Measurements from ENCODE around the gene ALPL.

Gene ALPL

DNA sequence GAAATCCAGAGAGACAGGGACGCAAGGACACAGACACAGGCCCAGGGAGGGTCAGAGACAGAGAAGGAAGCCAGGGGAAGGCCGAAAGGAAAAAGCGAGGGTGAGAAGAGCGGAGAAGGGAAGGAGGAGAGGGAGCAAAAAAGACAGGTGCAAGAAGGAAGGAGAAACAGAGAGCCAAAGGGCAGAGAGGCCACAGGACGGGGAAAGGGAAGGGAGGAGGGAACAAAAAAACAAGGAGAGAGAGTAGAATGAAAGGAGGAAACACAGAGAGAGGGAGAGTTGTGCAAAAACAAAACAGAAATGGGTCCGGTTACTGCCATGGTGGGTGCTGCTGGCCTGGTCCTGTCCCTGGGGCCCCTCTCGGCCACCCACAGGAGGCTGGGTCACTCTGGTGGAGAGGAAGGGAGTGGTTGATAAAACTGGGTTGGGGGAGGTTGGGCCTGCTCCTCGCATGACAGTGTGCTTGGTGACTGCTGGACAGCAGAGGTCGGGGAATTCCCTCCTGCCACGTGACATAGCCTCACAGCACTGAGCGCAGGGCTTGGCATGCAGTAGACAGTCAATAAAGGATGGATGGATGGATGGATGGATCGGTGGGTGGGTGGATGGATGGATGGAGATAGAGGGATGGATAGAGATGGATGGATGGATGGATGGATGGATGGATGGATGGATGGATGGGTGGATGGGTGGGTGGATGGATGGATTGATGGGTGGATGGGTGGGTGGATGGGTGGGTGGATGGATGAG is 95.2 kb downstream of the ALPL start:
- FAIRE-seq: no peak

GRCh38 chr1:21605012-21605715 is 95.9 kb downstream of the ALPL start:
- no peak for FAIRE-seq

DNA sequence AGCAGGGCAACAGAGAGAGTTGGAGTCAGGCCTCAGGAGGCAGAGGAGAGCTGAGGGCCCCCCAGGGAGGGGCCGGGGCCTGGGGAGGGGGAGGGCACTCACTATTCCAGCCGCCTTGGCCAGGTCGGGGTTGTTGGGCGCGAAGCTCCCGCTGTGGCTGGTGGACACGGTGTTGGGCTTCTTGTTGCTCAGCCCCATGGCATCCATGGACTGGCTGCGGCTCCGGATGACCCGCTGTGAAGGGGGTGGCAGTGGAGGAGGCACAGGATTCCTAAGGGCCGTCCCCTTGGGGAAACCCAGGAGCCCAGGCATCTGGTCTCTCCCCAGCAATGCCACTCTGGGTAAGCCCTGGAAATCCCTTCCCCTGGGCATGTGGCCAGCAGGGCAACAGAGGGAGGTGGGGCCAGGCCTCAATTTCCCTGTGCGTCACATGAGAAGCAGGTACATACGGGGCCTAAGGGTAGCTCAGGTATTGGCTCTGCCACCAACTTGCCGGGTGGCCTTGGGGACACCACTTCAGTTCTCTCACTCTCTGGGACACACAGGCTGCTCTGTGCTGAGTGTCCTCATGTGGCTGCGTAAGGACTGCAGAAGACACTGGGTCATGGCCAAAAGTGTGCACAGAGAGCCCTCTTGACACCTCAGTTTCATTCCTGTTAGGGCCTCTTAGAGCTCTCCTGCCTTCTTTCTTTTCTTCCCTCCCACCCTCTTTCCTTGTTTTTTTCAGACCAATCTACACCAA is 96.9 kb downstream of the ALPL start:
- FAIRE-seq: no peak

- peak; percentile 38 for FAIRE-seq
Measured at GRCh38 chr1:21607549-21608529, 98.6 kb downstream of the ALPL start.

- FAIRE-seq: no peak
Measured at GRCh38 chr1:21608798-21609197, 99.6 kb downstream of the ALPL start.

DNA sequence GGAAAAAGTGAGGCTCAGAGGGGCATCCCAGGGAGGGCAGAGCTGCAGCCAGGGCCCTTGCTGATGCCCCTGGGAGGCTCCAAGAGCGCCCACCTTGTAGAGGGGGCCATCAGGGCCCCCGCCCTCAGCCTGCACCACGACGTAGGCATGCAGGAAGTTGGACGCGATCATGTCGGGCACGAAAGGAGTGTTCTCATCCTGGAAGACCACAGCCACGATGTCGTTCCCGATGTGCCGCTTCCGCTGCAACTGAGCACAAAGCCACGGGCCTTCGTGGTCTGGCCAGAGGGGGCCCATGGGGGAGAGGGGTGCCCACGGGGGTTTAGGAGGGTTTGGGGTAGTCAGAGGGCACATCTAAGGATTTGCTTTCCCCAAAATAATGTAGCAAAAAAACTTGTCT is 100.8 kb downstream of the ALPL start:
- no peak for FAIRE-seq

- no peak for FAIRE-seq
Measured at GRCh38 chr1:21610989-21611785, 102.0 kb downstream of the ALPL start.

GRCh38 chr1:21612057-21612456 is 102.8 kb downstream of the ALPL start:
- no peak for FAIRE-seq

- FAIRE-seq: no peak
Measured at GRCh38 chr1:21613072-21613867, 104.0 kb downstream of the ALPL start.

- no peak for FAIRE-seq
Measured at GRCh38 chr1:21614419-21615115, 105.3 kb downstream of the ALPL start.

- FAIRE-seq: no peak
Measured at GRCh38 chr1:21616372-21616771, 107.1 kb downstream of the ALPL start.

DNA sequence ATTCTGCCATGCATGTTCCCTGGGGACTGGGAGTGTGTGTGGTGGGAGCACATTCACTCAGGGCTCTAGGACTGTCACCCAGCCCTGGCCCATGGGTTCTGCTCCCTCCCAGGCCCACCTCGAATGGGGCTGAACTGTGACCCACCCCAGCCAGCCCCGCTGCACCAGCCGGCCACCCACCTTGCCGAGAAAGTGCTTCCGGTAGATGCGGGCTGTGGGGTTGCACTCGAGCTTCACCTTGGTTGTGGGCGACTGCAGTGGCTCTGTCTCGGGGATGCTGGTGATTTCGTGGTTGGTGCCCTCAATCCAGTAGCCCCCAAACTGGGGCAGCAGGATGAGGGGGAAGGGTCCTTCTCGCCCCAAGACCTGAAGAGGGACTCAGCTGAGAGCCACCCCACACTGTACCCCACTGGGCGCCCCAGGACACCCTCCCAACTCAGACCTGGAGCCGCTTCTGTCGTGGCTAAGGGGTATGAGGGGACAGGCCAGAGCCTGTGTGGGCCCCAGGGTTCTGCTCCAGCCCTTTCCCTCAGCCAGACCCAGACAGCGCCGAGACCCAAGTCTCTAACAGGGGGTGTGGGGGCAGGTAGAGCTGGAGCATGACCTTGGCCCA is 108.0 kb downstream of the ALPL start:
- no peak for FAIRE-seq

DNA sequence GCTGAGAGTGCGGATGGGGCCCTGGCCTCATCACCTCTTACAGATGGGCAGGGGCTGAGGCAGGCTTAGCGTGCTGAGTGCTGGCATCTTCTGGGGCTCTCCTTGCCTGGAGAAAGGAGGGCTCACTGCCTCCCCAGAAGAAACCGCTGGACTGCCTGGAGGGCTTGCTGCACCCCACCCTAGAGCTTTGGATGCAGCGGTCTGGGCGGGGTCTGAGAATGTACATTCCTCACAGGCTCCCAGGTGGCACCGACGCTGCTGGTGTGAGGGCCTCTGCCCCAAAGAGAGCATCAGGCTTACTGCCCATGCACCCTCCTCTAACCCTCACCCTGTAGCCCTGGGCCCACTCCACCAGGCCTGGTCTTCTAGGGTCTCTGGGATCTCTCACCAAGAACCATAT is 108.8 kb downstream of the ALPL start:
- FAIRE-seq: no peak

DNA sequence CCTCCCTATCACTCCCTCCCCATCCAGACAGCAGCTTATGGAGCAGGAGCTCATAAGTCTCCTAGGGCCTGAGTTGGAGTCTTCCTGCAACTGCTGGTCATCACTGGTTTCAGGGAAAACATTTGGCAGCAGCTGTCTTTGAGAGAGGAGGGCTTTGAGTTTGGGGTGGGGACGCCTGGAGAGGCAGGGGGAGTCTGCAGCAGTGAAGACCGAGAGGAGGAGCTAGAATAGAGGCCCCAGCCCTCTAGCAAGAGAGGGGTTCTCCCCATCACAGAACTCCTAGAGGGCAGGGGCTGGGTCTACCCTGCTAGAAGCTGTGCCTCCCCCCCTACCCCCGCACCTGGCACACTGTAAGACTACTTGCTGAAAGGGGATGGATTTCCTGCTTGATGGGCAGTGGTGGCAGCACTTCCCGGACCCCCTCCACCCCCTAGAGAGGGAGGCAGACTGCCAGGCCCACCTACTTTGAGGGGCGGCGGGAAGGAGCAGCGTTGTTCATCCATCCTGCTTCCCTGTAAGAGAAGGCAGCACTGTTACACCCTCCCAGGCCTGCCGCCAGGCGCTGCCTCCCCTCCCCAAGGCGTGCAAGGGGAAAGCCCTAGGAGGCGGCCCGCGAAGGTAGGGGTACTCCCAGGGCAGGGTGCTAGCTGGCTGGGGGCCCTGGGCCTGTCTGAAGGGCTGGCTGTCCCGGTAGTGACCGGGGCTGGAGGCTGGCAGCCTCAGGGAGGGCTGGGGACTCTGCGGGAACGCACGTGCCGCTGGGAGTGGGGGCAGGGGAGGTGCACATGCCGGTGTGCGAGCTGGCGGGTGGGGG is 109.5 kb downstream of the ALPL start:
- FAIRE-seq: no peak

DNA sequence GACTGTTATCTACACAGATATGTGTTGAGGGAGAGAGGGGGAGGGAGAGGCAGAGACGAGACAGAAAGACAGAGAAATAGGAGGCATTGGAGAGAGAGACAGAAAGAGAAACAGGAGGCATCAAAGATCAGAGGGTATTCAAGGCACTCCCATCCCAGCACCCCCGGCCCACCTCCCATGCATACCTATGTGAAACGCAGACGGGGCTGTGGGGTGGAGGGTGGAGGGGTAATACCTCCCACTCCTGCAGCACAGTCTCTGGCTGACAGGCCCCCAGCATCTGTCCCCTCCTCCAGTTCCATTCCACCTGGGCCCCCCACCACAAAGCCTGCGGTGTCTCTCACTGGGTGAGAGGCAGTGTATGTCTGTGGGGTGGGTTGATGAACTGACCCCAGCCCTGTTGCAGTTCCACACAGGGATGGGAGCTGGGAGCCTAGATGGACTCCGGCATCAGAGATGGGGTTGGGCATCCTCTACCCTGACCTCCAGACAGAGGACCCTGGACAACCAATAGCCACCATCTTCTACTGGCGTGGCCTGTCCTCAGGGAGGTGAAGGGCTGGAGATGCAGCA is 110.2 kb downstream of the ALPL start:
- no peak for FAIRE-seq

- FAIRE-seq: no peak
Measured at GRCh38 chr1:21620011-21620410, 110.8 kb downstream of the ALPL start.

GRCh38 chr1:21620496-21620895 is 111.3 kb downstream of the ALPL start:
- no peak for FAIRE-seq

GRCh38 chr1:21621051-21621450 is 111.8 kb downstream of the ALPL start:
- no peak for FAIRE-seq

All from colon (tissue), 2 donors.